Activated CD8-positive, alpha-beta T cell treated with anti-CD3 and anti-CD28 coated beads for 36 hours (primary cell): ENCODE results near the gene NUP98. TPM values are rescaled to one million over a fixed set of nuclear protein-coding genes. Genes with fewer than 3 reads are reported as not detected.

Experiments
- ATAC-seq: fragments of 200-7000 bp; cut with Tn5 transposase; one replicate; pipeline ENCODE4 v1.10.0; 2021; ENCODE audit warnings: mild to moderate bottlenecking, moderate library complexity
- CTCF ChIA-PET: fragments of 350-600 bp; sonication (Branson Sonifier 250); formaldehyde crosslinking; loops from one replicate; lab custom pipeline; 2021; ENCODE audit warnings: antibody characterized with exemption; lab: Charles Lee
- POLR2A ChIA-PET: fragments of 350-600 bp; sonication (Branson Sonifier 250); formaldehyde crosslinking; loops from one replicate; lab custom pipeline; 2021; ENCODE audit warnings: antibody characterized with exemption; lab: Charles Lee
- DNase-seq: peaks from one replicate; pipeline ENCODE4 v3.0.0-alpha.2; 2020
- H3K27ac Mint-ChIP-seq: one replicate; pipeline ENCODE4 v1.8.0; 2021; ENCODE audit warnings: mild to moderate bottlenecking, mixed read lengths
- H3K27me3 Mint-ChIP-seq: one replicate; pipeline ENCODE4 v1.8.0; 2021; ENCODE audit warnings: mixed read lengths
- H3K36me3 Mint-ChIP-seq: one replicate; pipeline ENCODE4 v1.8.0; 2021; ENCODE audit warnings: low read depth, mixed read lengths
- H3K4me1 Mint-ChIP-seq: one replicate; pipeline ENCODE4 v1.8.0; 2021; ENCODE audit warnings: low read depth, mixed read lengths
- H3K4me3 Mint-ChIP-seq: one replicate; pipeline ENCODE4 v1.8.0; 2021; ENCODE audit warnings: mild to moderate bottlenecking, moderate library complexity, mixed read lengths
- H3K9me3 Mint-ChIP-seq: one replicate; pipeline ENCODE4 v1.8.0; 2021; ENCODE audit warnings: mixed read lengths
- intact Hi-C: fragments of 100-400 bp; cut with micrococcal nuclease; formaldehyde crosslinking; loops from one replicate; pipeline ENCODE4 v1.10.0; 2022
- total RNA-seq, 2 experiments: library from RNA; stranded (reverse); gene quantifications; one replicate each; pipeline ENCODE4 v1.2.3, GENCODE V29; 2021
- TF ChIP-seq, protein P1 (sequence below): fragments of 200-600 bp; IDR thresholded peaks from one replicate; pipeline ENCODE4 v1.8.0; 2022; ENCODE audit warnings: antibody characterized with exemption, mild to moderate bottlenecking

The NUP98 gene
- total RNA-seq, 2 experiments from 2014 or later = 88.4 to 89.9 TPM

DNA sequence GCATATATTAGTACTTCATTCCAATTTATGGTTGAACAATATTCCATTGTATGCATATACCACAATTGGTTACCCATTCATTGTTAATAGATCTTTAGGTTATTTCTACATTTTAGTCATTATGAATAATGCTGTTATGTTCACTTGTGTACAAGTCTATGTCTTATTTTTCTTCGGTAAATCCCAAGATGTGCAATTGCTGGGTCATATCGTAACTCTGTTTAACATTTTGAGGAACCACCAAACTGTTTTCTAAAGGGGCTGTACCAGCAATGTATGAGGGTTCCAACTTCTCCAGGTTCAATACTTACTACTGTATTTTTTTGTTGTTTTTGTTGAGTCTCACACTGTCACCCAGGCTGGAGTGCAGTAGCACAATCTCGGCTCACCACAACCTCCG, 33.1 kb downstream of the NUP98 start:
- intact Hi-C loops = no loop called here
- Mint-ChIP-seq H3K4me3 (no peak overlapping the region), H3K27me3 (no peaks in the 10 kb centered on the region), H3K36me3 (peaks cover 42% of the 10 kb centered on the region), H3K4me1 (no peaks in the 10 kb centered on the region), H3K27ac (no peak overlapping the region), H3K9me3 (no peaks in the 10 kb centered on the region)
- no peak for ATAC-seq
- ChIA-PET CTCF (no interaction called here), POLR2A (no interaction called here)
- DNase-seq = no peak
- TF ChIP-seq, protein P1, sequence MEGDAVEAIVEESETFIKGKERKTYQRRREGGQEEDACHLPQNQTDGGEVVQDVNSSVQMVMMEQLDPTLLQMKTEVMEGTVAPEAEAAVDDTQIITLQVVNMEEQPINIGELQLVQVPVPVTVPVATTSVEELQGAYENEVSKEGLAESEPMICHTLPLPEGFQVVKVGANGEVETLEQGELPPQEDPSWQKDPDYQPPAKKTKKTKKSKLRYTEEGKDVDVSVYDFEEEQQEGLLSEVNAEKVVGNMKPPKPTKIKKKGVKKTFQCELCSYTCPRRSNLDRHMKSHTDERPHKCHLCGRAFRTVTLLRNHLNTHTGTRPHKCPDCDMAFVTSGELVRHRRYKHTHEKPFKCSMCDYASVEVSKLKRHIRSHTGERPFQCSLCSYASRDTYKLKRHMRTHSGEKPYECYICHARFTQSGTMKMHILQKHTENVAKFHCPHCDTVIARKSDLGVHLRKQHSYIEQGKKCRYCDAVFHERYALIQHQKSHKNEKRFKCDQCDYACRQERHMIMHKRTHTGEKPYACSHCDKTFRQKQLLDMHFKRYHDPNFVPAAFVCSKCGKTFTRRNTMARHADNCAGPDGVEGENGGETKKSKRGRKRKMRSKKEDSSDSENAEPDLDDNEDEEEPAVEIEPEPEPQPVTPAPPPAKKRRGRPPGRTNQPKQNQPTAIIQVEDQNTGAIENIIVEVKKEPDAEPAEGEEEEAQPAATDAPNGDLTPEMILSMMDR = no peak

DNA sequence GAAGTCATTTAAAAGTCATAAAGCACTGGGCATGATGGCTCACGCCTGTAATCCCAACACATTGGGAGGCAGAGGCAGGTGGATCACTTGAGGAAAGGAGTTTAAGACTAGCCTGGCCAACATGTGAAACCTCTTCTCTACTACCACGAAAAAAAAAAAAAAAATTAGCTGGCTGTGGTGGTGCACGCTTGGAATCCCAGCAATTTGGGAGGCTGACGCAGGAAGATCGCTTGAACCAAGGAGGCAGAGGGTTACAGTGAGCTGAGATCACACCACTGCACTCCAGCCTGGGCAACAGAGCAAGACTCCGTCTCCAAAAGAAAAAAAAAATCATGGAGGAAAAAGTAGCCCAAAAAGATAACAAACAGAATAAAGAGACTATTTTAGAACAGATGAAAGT, 42.2 kb downstream of the NUP98 start:
- H3K27ac Mint-ChIP-seq = no peak overlapping the region
- H3K36me3 Mint-ChIP-seq = peaks cover 43% of the 10 kb centered on the region
- ChIA-PET CTCF (no interaction called here), POLR2A (interaction anchor here (1.2 kb wide), 1 partner anchor 54 kb away, joined by 4 read pairs; no protein-coding TSS in a partner anchor)
- H3K9me3 Mint-ChIP-seq = no peaks in the 10 kb centered on the region
- no peaks in the 10 kb centered on the region for H3K4me1 Mint-ChIP-seq
- no peak for ATAC-seq
- no peaks in the 10 kb centered on the region for H3K27me3 Mint-ChIP-seq
- TF ChIP-seq, protein P1 = no peak
- H3K4me3 Mint-ChIP-seq = no peak overlapping the region
- intact Hi-C loops = no loop called here
- no peak for DNase-seq

DNA sequence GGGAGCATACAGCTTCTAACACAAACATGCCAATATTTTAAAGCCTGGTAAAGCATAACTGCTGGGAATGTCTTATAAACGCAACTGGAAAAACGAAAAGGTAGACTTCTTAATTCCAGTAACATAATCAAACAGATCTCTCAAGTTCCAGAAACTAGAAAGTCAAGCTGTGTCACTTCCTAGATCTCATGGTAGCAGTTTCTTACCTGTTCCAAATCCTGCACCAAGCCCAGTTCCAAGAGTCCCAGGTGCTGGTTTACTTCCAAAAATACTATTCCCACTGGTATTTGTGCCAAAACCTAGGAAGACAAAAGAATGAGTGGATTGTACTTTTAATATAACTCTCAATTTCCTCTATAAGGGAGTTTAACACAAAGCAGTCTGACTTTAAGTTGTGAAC, 44.2 kb downstream of the NUP98 start:
- DNase-seq (no peak), ATAC-seq (no peak)
- intact Hi-C loops = no loop called here
- ChIA-PET POLR2A (no interaction called here), CTCF (interaction anchor here (0.8 kb wide), 1 partner anchor 55 kb away, joined by 5 read pairs; the partner anchor contains the start of gene PGAP2)
- Mint-ChIP-seq H3K36me3 (peaks cover 33% of the 10 kb centered on the region), H3K4me1 (no peaks in the 10 kb centered on the region), H3K4me3 (no peak overlapping the region), H3K27me3 (no peaks in the 10 kb centered on the region), H3K9me3 (no peaks in the 10 kb centered on the region), H3K27ac (peak overlapping the region; percentile 3)
- TF ChIP-seq, protein P1 = no peak

GRCh38 chr11:3747704-3748103, 49.6 kb downstream of the NUP98 start:
- intact Hi-C loops = no loop called here
- Mint-ChIP-seq H3K27ac (peak overlapping the region; percentile 21), H3K27me3 (no peaks in the 10 kb centered on the region), H3K4me3 (no peak overlapping the region), H3K36me3 (peaks cover 31% of the 10 kb centered on the region), H3K4me1 (no peaks in the 10 kb centered on the region), H3K9me3 (no peaks in the 10 kb centered on the region)
- ChIA-PET CTCF (no interaction called here), POLR2A (no interaction called here)
- DNase-seq = no peak
- no peak for ATAC-seq
- TF ChIP-seq, protein P1 = no peak

GRCh38 chr11:3745161-3745560, 52.2 kb downstream of the NUP98 start:
- Mint-ChIP-seq H3K9me3 (no peaks in the 10 kb centered on the region), H3K27ac (peak overlapping the region; percentile 15), H3K4me3 (no peak overlapping the region), H3K36me3 (peaks cover 38% of the 10 kb centered on the region), H3K27me3 (no peaks in the 10 kb centered on the region), H3K4me1 (no peaks in the 10 kb centered on the region)
- ChIA-PET POLR2A (interaction anchor here (0.6 kb wide), 1 partner anchor 40 kb away, joined by 3 read pairs; no protein-coding TSS in a partner anchor), CTCF (interaction anchor here (0.6 to 1.0 kb wide), 3 partner anchors 18 to 51 kb away, joined by 3 read pairs; no protein-coding TSS in a partner anchor)
- ATAC-seq = no peak
- TF ChIP-seq, protein P1 = no peak
- intact Hi-C loops = no loop called here
- DNase-seq = no peak
